Cardiac muscle cell (in vitro differentiated cells and primary cell): Measurements from ENCODE around the gene FTH1. TPM values are rescaled to one million over a fixed set of nuclear protein-coding genes. Genes with fewer than 3 reads are reported as not detected.

Source experiments
- DNase-seq, 2 donors: peaks; one replicate each; pipeline versions ENCODE4 v3.0.0 to v3.0.0-alpha.2; 2010 to 2017; ENCODE audit warnings: low read depth in 1 of 2, low spot score in 1 of 2
- H3K27ac ChIP-seq: fragments of 200-600 bp; sonication (generic); 2 replicates; pipeline ENCODE4 v1.5.1; 2016
- H3K27me3 ChIP-seq: fragments of 200-600 bp; sonication (generic); 2 replicates; pipeline ENCODE4 v1.6.0; 2016; ENCODE audit warnings: control low read depth
- H3K36me3 ChIP-seq: fragments of 200-600 bp; sonication (generic); 2 replicates; pipeline ENCODE4 v1.5.1; 2016; ENCODE audit warnings: control low read depth
- H3K4me1 ChIP-seq: fragments of 200-600 bp; sonication (generic); 2 replicates; pipeline ENCODE4 v1.8.1; 2017; ENCODE audit warnings: low read depth, mild to moderate bottlenecking, mixed run types
- H3K4me3 ChIP-seq: fragments of 200-600 bp; sonication (generic); 2 replicates; pipeline ENCODE4 v1.5.1; 2016; ENCODE audit warnings: mild to moderate bottlenecking
- H3K9me3 ChIP-seq: fragments of 200-600 bp; sonication (generic); 2 replicates; pipeline ENCODE4 v1.5.1; 2017; ENCODE audit warnings: low read depth, mild to moderate bottlenecking, control low read depth
- polyA plus RNA-seq: library from polyadenylated mRNA; unstranded; fragments of >200 nt; fragmentation: Nextera tagmentation; extraction: Ambion mirVana; gene quantifications from 2 replicates; pipeline ENCODE4 v1.2.1, GENCODE V29; 2016
- total RNA-seq: library from RNA; depleted of rRNA; stranded (reverse); fragments of >200 nt; gene quantifications from 2 replicates; pipeline ENCODE4 v1.2.3, GENCODE V29; 2016
- TF ChIP-seq, protein P1 (sequence below): IDR thresholded peaks from 2 replicates; pipeline ENCODE4 v1.5.1; 2012; ENCODE audit warnings: low read depth, mild to moderate bottlenecking, low read length

The FTH1 gene
- total and polyA plus RNA-seq, 2 experiments from 2014 or later = 858 to 2,885 TPM

DNA sequence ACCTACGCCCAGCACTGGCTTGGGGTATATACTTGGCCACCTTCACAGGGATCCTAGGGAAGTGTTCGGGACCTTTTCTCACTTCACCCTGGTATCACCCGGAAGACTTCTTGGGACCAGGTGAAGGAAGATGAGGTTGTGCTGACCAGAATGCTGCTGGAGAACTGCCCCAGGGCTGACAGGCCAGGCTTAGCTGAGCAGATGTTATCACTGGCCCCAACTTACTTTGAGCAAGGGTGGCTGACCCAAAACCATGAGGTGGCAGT, 4.5 kb downstream of the FTH1 start:
- no peaks in the 10 kb centered on the region for H3K27me3 ChIP-seq
- peaks cover 9% of the 10 kb centered on the region for H3K4me1 ChIP-seq
- no peak overlapping the region for H3K4me3 ChIP-seq
- no peak for DNase-seq
- no peaks in the 10 kb centered on the region for H3K9me3 ChIP-seq
- TF ChIP-seq, protein P1, sequence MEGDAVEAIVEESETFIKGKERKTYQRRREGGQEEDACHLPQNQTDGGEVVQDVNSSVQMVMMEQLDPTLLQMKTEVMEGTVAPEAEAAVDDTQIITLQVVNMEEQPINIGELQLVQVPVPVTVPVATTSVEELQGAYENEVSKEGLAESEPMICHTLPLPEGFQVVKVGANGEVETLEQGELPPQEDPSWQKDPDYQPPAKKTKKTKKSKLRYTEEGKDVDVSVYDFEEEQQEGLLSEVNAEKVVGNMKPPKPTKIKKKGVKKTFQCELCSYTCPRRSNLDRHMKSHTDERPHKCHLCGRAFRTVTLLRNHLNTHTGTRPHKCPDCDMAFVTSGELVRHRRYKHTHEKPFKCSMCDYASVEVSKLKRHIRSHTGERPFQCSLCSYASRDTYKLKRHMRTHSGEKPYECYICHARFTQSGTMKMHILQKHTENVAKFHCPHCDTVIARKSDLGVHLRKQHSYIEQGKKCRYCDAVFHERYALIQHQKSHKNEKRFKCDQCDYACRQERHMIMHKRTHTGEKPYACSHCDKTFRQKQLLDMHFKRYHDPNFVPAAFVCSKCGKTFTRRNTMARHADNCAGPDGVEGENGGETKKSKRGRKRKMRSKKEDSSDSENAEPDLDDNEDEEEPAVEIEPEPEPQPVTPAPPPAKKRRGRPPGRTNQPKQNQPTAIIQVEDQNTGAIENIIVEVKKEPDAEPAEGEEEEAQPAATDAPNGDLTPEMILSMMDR = no peak
- H3K36me3 ChIP-seq = peaks cover 22% of the 10 kb centered on the region
- no peak overlapping the region for H3K27ac ChIP-seq

DNA sequence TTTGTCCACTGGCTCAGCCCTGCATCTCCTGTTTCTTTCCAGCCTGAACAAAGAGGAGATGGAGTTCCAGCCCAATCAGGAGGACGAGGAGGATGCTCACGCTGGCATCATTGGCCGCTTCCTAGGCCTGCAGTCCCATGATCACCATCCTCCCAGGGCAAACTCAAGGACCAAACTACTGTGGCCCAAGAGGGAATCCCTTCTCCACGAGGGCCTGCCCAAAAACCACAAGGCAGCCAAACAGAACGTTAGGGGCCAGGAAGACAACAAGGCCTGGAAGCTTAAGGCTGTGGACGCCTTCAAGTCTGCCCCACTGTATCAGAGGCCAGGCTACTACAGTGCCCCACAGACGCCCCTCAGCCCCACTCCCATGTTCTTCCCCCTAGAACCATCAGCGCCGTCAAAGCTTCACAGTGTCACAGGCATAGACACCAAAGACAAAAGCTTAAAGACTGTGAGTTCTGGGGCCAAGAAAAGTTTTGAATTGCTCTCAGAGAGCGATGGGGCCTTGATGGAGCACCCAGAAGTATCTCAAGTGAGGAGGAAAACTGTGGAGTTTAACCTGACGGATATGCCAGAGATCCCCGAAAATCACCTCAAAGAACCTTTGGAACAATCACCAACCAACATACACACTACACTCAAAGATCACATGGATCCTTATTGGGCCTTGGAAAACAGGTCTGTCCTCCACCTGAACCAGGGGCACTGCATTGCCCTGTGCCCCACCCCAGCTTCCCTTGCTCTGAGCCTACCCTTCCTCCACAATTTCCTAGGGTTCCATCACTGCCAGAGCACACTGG, 5.0 kb downstream of the FTH1 start:
- Histone ChIP-seq H3K9me3 (no peaks in the 10 kb centered on the region), H3K4me3 (no peak overlapping the region), H3K27me3 (no peaks in the 10 kb centered on the region), H3K4me1 (peaks cover 9% of the 10 kb centered on the region), H3K27ac (no peak overlapping the region), H3K36me3 (peaks cover 22% of the 10 kb centered on the region)
- peak in 1 of 2 donors; percentile 69 for DNase-seq
- TF ChIP-seq, protein P1 = no peak

- no peaks in the 10 kb centered on the region for H3K9me3 ChIP-seq
- H3K4me1 ChIP-seq = peaks cover 9% of the 10 kb centered on the region
- peaks cover 22% of the 10 kb centered on the region for H3K36me3 ChIP-seq
- H3K4me3 ChIP-seq = no peak overlapping the region
- no peak overlapping the region for H3K27ac ChIP-seq
- H3K27me3 ChIP-seq = no peaks in the 10 kb centered on the region
- DNase-seq = peak in 1 of 2 donors; percentile 91
- TF ChIP-seq, protein P1 = no peak
These were observed 5.7 kb downstream of the FTH1 start for GRCh38 chr11:61961570-61962212.

DNA sequence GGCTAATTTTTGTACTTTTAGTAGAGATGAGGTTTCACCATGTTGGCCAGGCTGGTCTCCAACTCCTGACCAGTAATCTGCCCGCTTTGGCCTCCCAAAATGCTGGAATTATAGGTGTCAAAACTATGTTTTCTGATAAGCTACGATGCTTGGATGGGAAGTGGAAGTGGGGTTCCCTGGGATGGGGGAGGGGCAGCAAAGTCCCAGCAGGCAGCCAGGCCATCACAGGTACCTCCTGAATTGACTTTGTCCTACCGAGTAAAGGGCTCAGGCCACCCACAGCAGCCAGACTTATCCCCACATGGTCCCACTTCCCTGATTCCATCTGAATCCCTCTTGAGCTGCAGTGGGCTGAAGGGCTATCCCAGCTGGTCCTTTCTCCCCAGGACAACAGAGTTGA, 6.9 kb downstream of the FTH1 start:
- Histone ChIP-seq H3K9me3 (no peaks in the 10 kb centered on the region), H3K4me1 (peaks cover 2% of the 10 kb centered on the region), H3K4me3 (no peak overlapping the region), H3K27me3 (peaks cover 4% of the 10 kb centered on the region), H3K36me3 (peaks cover 21% of the 10 kb centered on the region), H3K27ac (no peak overlapping the region)
- TF ChIP-seq, protein P1 = no peak
- DNase-seq = no peak

DNA sequence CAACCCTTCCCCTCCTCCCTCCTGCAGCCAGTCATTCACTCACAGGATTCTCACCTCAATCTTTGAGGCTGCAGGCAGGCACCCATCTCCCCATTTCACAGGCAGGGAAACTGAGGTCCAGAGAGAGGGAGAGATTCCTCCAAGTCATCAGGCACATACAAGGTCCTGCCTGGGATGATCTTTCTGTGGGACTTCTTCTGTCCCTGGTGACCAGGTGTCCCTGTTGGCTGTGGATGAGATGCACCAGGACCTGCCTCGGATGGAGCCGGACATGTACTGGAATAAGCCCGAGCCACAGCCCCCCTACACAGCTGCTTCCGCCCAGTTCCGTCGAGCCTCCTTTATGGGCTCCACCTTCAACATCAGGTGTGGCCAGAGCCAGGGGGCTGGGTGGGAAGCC, 7.8 kb downstream of the FTH1 start:
- H3K4me1 ChIP-seq = no peaks in the 10 kb centered on the region
- no peak overlapping the region for H3K27ac ChIP-seq
- peaks cover 12% of the 10 kb centered on the region for H3K36me3 ChIP-seq
- no peaks in the 10 kb centered on the region for H3K9me3 ChIP-seq
- TF ChIP-seq, protein P1 = no peak
- peaks cover 12% of the 10 kb centered on the region for H3K27me3 ChIP-seq
- H3K4me3 ChIP-seq = no peak overlapping the region
- DNase-seq = no peak
